Measurements from ENCODE around the gene STAT1. TPM values are rescaled to one million over a fixed set of nuclear protein-coding genes. Genes with fewer than 3 reads are reported as not detected.

STAT1 gene
- total and polyA plus RNA-seq, 4 donors: 21.6 to 80.1 (median 74.1) TPM

GRCh38 chr2:191019376-191019775 is 5.4 kb upstream of the STAT1 start:
- no peak overlapping the region for H3K9ac ChIP-seq (ENCODE audit: insufficient read depth in 1 of 2, low read length in 2 of 2)
- TF ChIP-seq CTCF (IDR thresholded peaks at IDR 0.05; ENCODE audit: control extremely low read depth, extremely low read depth): no peak
- no peak overlapping the region for H3K4me3 ChIP-seq
- DNase-seq: no peak
- H3K9me3 ChIP-seq (ENCODE audit: control insufficient read depth in 4 of 4, insufficient read depth in 3 of 4, low read length in 3 of 4): no peaks in the 10 kb centered on the region
- H3K27me3 ChIP-seq (ENCODE audit: control insufficient read depth in 3 of 3, insufficient read depth in 3 of 3, low read length in 2 of 3): no peaks in the 10 kb centered on the region
- ATAC-seq (ENCODE audit: insufficient read depth, low FRiP score): no peak
- H3K36me3 ChIP-seq (ENCODE audit: control insufficient read depth in 4 of 4, insufficient read depth in 4 of 4, low read length in 4 of 4): no peaks in the 10 kb centered on the region
- 92 to 98% methylated on average over 3 of the region's 3 CpGs for WGBS, 2 donors
- peaks cover 0 to 10% (median 10%) of the 10 kb centered on the region in 5 donors for H3K4me1 ChIP-seq (ENCODE audit: control insufficient read depth in 5 of 5, insufficient read depth in 5 of 5, low read length in 5 of 5)
- H3K27ac ChIP-seq (ENCODE audit: low read depth in 1 of 2, low read length in 1 of 2): no peak overlapping the region

GRCh38 chr2:191018643-191019119 is 4.7 kb upstream of the STAT1 start:
- Histone ChIP-seq H3K9me3 (ENCODE audit: control insufficient read depth in 4 of 4, insufficient read depth in 3 of 4, low read length in 3 of 4) (no peaks in the 10 kb centered on the region), H3K27ac (ENCODE audit: low read depth in 1 of 2, low read length in 1 of 2) (no peak overlapping the region), H3K4me3 (no peak overlapping the region), H3K9ac (ENCODE audit: insufficient read depth in 1 of 2, low read length in 2 of 2) (no peak overlapping the region), H3K36me3 (ENCODE audit: control insufficient read depth in 4 of 4, insufficient read depth in 4 of 4, low read length in 4 of 4) (no peaks in the 10 kb centered on the region), H3K4me1 (ENCODE audit: control insufficient read depth in 5 of 5, insufficient read depth in 5 of 5, low read length in 5 of 5) (peaks cover 0 to 10% (median 10%) of the 10 kb centered on the region in 5 donors), H3K27me3 (ENCODE audit: control insufficient read depth in 3 of 3, insufficient read depth in 3 of 3, low read length in 2 of 3) (no peaks in the 10 kb centered on the region)
- no peak for DNase-seq
- ATAC-seq (ENCODE audit: insufficient read depth, low FRiP score): no peak
- no peak for TF ChIP-seq CTCF (IDR thresholded peaks at IDR 0.05; ENCODE audit: control extremely low read depth, extremely low read depth)
- 88 to 92% methylated on average over 3 of the region's 3 CpGs for WGBS, 2 donors

GRCh38 chr2:191018048-191018447 is 4.1 kb upstream of the STAT1 start:
- H3K36me3 ChIP-seq (ENCODE audit: control insufficient read depth in 4 of 4, insufficient read depth in 4 of 4, low read length in 4 of 4): no peaks in the 10 kb centered on the region
- no peak overlapping the region for H3K9ac ChIP-seq (ENCODE audit: insufficient read depth in 1 of 2, low read length in 2 of 2)
- H3K4me1 ChIP-seq (ENCODE audit: control insufficient read depth in 5 of 5, insufficient read depth in 5 of 5, low read length in 5 of 5): peaks cover 1 to 15% (median 10%) of the 10 kb centered on the region in 5 donors
- WGBS, 2 donors: 86 to 87% methylated on average over 1 of the region's 1 CpG
- no peaks in the 10 kb centered on the region for H3K27me3 ChIP-seq (ENCODE audit: control insufficient read depth in 3 of 3, insufficient read depth in 3 of 3, low read length in 2 of 3)
- TF ChIP-seq CTCF (IDR thresholded peaks at IDR 0.05; ENCODE audit: control extremely low read depth, extremely low read depth): no peak
- DNase-seq (no peak), ATAC-seq (ENCODE audit: insufficient read depth, low FRiP score) (no peak)
- H3K9me3 ChIP-seq (ENCODE audit: control insufficient read depth in 4 of 4, insufficient read depth in 3 of 4, low read length in 3 of 4): no peaks in the 10 kb centered on the region
- no peak overlapping the region for H3K4me3 ChIP-seq
- no peak overlapping the region for H3K27ac ChIP-seq (ENCODE audit: low read depth in 1 of 2, low read length in 1 of 2)

GRCh38 chr2:191015831-191016230 is 1.9 kb upstream of the STAT1 start:
- Histone ChIP-seq H3K4me3 (no peak overlapping the region), H3K4me1 (ENCODE audit: control insufficient read depth in 5 of 5, insufficient read depth in 5 of 5, low read length in 5 of 5) (peaks cover 8 to 20% (median 14%) of the 10 kb centered on the region in 5 donors), H3K36me3 (ENCODE audit: control insufficient read depth in 4 of 4, insufficient read depth in 4 of 4, low read length in 4 of 4) (peaks cover 0 to 2% (median 0%) of the 10 kb centered on the region in 4 donors), H3K9me3 (ENCODE audit: control insufficient read depth in 4 of 4, insufficient read depth in 3 of 4, low read length in 3 of 4) (no peaks in the 10 kb centered on the region), H3K27me3 (ENCODE audit: control insufficient read depth in 3 of 3, insufficient read depth in 3 of 3, low read length in 2 of 3) (no peaks in the 10 kb centered on the region), H3K27ac (ENCODE audit: low read depth in 1 of 2, low read length in 1 of 2) (no peak overlapping the region), H3K9ac (ENCODE audit: insufficient read depth in 1 of 2, low read length in 2 of 2) (no peak overlapping the region)
- ATAC-seq (ENCODE audit: insufficient read depth, low FRiP score) (no peak), DNase-seq (no peak)
- no peak for TF ChIP-seq CTCF (IDR thresholded peaks at IDR 0.05; ENCODE audit: control extremely low read depth, extremely low read depth)
- whole genome bisulfite sequencing, 2 donors: 84 to 92% methylated on average over 8 of the region's 8 CpGs

Data from lung (tissue), 12 donors.